SK-N-SH treated with all-trans-retinoic acid at 6 μM for 48 hours (cell line): Measurements from ENCODE around the gene ARL11.

ENCODE experiments used
- ARNTL ChIP-seq: fragments of 450-650 bp; formaldehyde crosslinking; IDR thresholded peaks from 2 replicates; pipeline ENCODE4 v1.5.0; 2020; ENCODE audit warnings: low read depth, mild to moderate bottlenecking, moderate library complexity, borderline replicate concordance
- PPARA ChIP-seq: fragments of 250-450 bp; sonication (Bioruptor Pico); IDR thresholded peaks from 2 replicates; pipeline ENCODE4 v1.5.0; 2020; ENCODE audit warnings: mild to moderate bottlenecking, borderline replicate concordance
- TOX ChIP-seq: fragments of 250-450 bp; sonication (Bioruptor Pico); IDR thresholded peaks from 2 replicates; pipeline ENCODE4 v1.8.0; 2021; ENCODE audit warnings: mild to moderate bottlenecking, moderate library complexity, borderline replicate concordance
- ZC3H10 ChIP-seq: fragments of 250-450 bp; sonication (Bioruptor Pico); IDR thresholded peaks from 2 replicates; pipeline ENCODE4 v1.5.1; 2021; ENCODE audit warnings: mild to moderate bottlenecking, moderate library complexity
- ZNF565 ChIP-seq: fragments of 450-650 bp; formaldehyde crosslinking; conservative IDR thresholded peaks from 2 replicates; pipeline ENCODE4 v1.5.0; 2020; ENCODE audit warnings: low read depth, mild to moderate bottlenecking, moderate library complexity
- ZNF70 ChIP-seq: fragments of 450-650 bp; formaldehyde crosslinking; IDR thresholded peaks from 2 replicates; pipeline ENCODE4 v1.5.0; 2020; ENCODE audit warnings: mild to moderate bottlenecking, moderate library complexity
- TF ChIP-seq, protein P1 (sequence below): fragments of 250-450 bp; sonication (Bioruptor Pico); IDR thresholded peaks from 2 replicates; pipeline ENCODE4 v1.8.0; 2020; ENCODE audit warnings: mild to moderate bottlenecking, moderate library complexity, borderline replicate concordance
- TF ChIP-seq, protein P2 (sequence below): fragments of 250-450 bp; sonication (Bioruptor Pico); IDR thresholded peaks from 2 replicates; pipeline ENCODE4 v1.5.1; 2020; ENCODE audit warnings: low read depth, mild to moderate bottlenecking, moderate library complexity
- TF ChIP-seq, protein P3 (sequence below): fragments of 250-450 bp; sonication (Bioruptor Pico); IDR thresholded peaks from 2 replicates; pipeline ENCODE4 v1.5.0; 2020; ENCODE audit warnings: mild to moderate bottlenecking, moderate library complexity

DNA sequence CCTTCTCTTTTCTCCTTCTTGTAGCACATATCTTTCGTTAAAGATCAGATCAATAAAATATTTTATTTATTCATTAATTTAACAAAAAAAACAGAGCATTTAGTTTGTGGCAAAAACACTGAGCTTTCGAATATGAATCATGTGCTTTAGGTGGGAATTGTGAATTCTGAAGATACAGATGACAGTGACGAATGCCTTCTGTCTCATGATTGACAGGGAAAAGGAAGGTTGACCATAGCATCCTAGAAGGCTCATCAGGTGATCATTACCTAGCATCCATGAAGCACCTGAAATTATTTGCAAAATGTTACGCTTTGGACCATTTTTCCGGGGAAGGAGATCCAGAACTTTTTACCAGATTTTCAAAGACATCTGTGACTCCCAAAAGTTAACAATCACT, 3.8 kb downstream of the ARL11 start:
- no peak for TF ChIP-seq ZNF70 (CRISPR knock-in tag)
- TF ChIP-seq ZNF565 (CRISPR knock-in tag), result no peak
- TF ChIP-seq, protein P1, sequence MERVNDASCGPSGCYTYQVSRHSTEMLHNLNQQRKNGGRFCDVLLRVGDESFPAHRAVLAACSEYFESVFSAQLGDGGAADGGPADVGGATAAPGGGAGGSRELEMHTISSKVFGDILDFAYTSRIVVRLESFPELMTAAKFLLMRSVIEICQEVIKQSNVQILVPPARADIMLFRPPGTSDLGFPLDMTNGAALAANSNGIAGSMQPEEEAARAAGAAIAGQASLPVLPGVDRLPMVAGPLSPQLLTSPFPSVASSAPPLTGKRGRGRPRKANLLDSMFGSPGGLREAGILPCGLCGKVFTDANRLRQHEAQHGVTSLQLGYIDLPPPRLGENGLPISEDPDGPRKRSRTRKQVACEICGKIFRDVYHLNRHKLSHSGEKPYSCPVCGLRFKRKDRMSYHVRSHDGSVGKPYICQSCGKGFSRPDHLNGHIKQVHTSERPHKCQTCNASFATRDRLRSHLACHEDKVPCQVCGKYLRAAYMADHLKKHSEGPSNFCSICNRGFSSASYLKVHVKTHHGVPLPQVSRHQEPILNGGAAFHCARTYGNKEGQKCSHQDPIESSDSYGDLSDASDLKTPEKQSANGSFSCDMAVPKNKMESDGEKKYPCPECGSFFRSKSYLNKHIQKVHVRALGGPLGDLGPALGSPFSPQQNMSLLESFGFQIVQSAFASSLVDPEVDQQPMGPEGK (CRISPR knock-in tag), result no peak
- TF ChIP-seq ARNTL (CRISPR knock-in tag), result no peak
- TF ChIP-seq PPARA (CRISPR knock-in tag), result no peak
- TF ChIP-seq ZC3H10 (CRISPR knock-in tag), result no peak
- no peak for TF ChIP-seq TOX (CRISPR knock-in tag)
- TF ChIP-seq, protein P2, sequence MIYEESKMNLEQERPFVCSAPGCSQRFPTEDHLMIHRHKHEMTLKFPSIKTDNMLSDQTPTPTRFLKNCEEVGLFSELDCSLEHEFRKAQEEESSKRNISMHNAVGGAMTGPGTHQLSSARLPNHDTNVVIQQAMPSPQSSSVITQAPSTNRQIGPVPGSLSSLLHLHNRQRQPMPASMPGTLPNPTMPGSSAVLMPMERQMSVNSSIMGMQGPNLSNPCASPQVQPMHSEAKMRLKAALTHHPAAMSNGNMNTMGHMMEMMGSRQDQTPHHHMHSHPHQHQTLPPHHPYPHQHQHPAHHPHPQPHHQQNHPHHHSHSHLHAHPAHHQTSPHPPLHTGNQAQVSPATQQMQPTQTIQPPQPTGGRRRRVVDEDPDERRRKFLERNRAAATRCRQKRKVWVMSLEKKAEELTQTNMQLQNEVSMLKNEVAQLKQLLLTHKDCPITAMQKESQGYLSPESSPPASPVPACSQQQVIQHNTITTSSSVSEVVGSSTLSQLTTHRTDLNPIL (CRISPR knock-in tag), result no peak
- TF ChIP-seq, protein P3, sequence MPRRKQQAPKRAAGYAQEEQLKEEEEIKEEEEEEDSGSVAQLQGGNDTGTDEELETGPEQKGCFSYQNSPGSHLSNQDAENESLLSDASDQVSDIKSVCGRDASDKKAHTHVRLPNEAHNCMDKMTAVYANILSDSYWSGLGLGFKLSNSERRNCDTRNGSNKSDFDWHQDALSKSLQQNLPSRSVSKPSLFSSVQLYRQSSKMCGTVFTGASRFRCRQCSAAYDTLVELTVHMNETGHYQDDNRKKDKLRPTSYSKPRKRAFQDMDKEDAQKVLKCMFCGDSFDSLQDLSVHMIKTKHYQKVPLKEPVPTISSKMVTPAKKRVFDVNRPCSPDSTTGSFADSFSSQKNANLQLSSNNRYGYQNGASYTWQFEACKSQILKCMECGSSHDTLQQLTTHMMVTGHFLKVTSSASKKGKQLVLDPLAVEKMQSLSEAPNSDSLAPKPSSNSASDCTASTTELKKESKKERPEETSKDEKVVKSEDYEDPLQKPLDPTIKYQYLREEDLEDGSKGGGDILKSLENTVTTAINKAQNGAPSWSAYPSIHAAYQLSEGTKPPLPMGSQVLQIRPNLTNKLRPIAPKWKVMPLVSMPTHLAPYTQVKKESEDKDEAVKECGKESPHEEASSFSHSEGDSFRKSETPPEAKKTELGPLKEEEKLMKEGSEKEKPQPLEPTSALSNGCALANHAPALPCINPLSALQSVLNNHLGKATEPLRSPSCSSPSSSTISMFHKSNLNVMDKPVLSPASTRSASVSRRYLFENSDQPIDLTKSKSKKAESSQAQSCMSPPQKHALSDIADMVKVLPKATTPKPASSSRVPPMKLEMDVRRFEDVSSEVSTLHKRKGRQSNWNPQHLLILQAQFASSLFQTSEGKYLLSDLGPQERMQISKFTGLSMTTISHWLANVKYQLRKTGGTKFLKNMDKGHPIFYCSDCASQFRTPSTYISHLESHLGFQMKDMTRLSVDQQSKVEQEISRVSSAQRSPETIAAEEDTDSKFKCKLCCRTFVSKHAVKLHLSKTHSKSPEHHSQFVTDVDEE (CRISPR knock-in tag), result no peak
